K562 (cell line): ENCODE data around the gene AKAIN1. TPM values are rescaled to one million over a fixed set of nuclear protein-coding genes. Genes with fewer than 3 reads are reported as not detected.

Experiments
- ATAC-seq: fragments of 200-7000 bp; cut with Tn5 transposase; 3 replicates; pipeline ENCODE4 v1.9.1; 2020; ENCODE audit warnings: moderate library complexity
- BruUV-seq: library from RNA; stranded (reverse); fragments of 400-500 nt; replicated peaks from 2 replicates; lab custom pipeline; 2021; lab: Mats Ljungman, UMichigan
- CTCF ChIA-PET: fragments of 300-600 bp; formaldehyde crosslinking; extraction: SDS; loops from one replicate; lab custom pipeline; 2021; ENCODE audit warnings: low intra/inter-chr PET ratio; lab: Yijun Ruan, JAX
- POLR2A ChIA-PET: fragments of 300-600, 350-650 bp; sonication (Branson Sonifier 250); formaldehyde crosslinking; extraction: SDS; loops from one replicate; lab custom pipeline; 2021; ENCODE audit warnings: antibody characterized with exemption, inconsistent platforms; lab: Yijun Ruan, JAX
- DNase-seq, 4 experiments: peaks; one replicate each; pipeline versions ENCODE4 v3.0.0 to v3.0.0-alpha.2; 2011 to 2018; ENCODE audit warnings: low spot score in 3 of 4, mixed read lengths in 3 of 4; ENCODE audit errors: extremely low read depth in 1 of 4
- FAIRE-seq: peaks from 2 replicates; lab custom pipeline; 2011; peaks lifted over from hg19 to GRCh38; lab: Jason Lieb, UNC
- H2AFZ ChIP-seq: 2 replicates; pipeline ENCODE4 v1.6.0; 2011; ENCODE audit warnings: low read depth, low read length, control low read depth, inconsistent platforms
- H3K27ac ChIP-seq: fragments of 200-600 bp; 3 replicates; pipeline ENCODE4 v1.8.0; 2011; ENCODE audit warnings: low read depth, mild to moderate bottlenecking, control low read depth, inconsistent platforms, low read length, moderate library complexity, mixed read lengths; ENCODE audit errors: extremely low read depth
- H3K27me3 ChIP-seq, 2 experiments: fragments of 300-600 bp in 1 of 2; 2 replicates in 1 of 2; 3 replicates in 1 of 2; pipeline versions ENCODE4 v1.6.0 to v1.8.0; 2011; ENCODE audit warnings: inconsistent platforms in 2 of 2, low read length in 2 of 2, mild to moderate bottlenecking in 1 of 2, mixed read lengths in 1 of 2, moderate library complexity in 1 of 2; ENCODE audit not compliant: control insufficient read depth in 2 of 2, insufficient read depth in 2 of 2
- H3K36me3 ChIP-seq: fragments of 300-600 bp; 3 replicates; pipeline ENCODE4 v1.8.0; 2011; ENCODE audit warnings: mild to moderate bottlenecking, low read length, inconsistent platforms; ENCODE audit not compliant: control insufficient read depth, insufficient read depth
- H3K4me1 ChIP-seq, 2 experiments: fragments of 200-600 bp in 1 of 2; replicated peaks in 1 of 2; 2 replicates in 1 of 2; 3 replicates in 1 of 2; pipeline versions ENCODE4 v1.5.1 to v1.8.0; 2011; ENCODE audit warnings: inconsistent platforms in 2 of 2, low read length in 2 of 2, mild to moderate bottlenecking in 1 of 2, mixed read lengths in 1 of 2, moderate library complexity in 1 of 2; ENCODE audit not compliant: control insufficient read depth in 2 of 2, insufficient read depth in 2 of 2
- H3K4me2 ChIP-seq: 2 replicates; pipeline ENCODE4 v1.6.1; 2011; ENCODE audit warnings: low read length, control low read depth, inconsistent platforms, mixed read lengths; ENCODE audit not compliant: insufficient read depth
- H3K4me3 ChIP-seq: fragments of 200-600 bp; sonication (generic), shearing (Covaris generic); 2 replicates; pipeline ENCODE4 v1.5.1; 2016; ENCODE audit warnings: control low read depth, inconsistent platforms
- H3K79me2 ChIP-seq: fragments of 200-600 bp; 3 replicates; pipeline ENCODE4 v1.8.0; 2011; ENCODE audit warnings: low read length, inconsistent platforms; ENCODE audit not compliant: control insufficient read depth, insufficient read depth
- H3K9ac ChIP-seq, 2 experiments: 2 replicates each; pipeline versions ENCODE4 v1.6.0 to v1.6.1; 2011; ENCODE audit warnings: low read depth in 2 of 2, low read length in 2 of 2, control low read depth in 1 of 2, inconsistent platforms in 1 of 2, mild to moderate bottlenecking in 1 of 2, mixed read lengths in 1 of 2; ENCODE audit not compliant: insufficient read depth in 1 of 2
- H3K9me1 ChIP-seq: one replicate; pipeline ENCODE4 v1.6.0; 2011; ENCODE audit warnings: inconsistent platforms, mild to moderate bottlenecking, low read length, moderate library complexity; ENCODE audit not compliant: control insufficient read depth, insufficient read depth
- H3K9me3 ChIP-seq: replicated peaks from 2 replicates; pipeline ENCODE4 v1.5.1; 2011; ENCODE audit warnings: low read depth, low read length, inconsistent platforms; ENCODE audit not compliant: control insufficient read depth, insufficient read depth
- H4K20me1 ChIP-seq: replicated peaks from 2 replicates; pipeline ENCODE4 v1.6.1; 2011; ENCODE audit warnings: low read length, inconsistent platforms, mixed read lengths; ENCODE audit not compliant: control insufficient read depth, insufficient read depth
- ELF2 ChIP-seq: fragments of 250-450 bp; sonication (Bioruptor Pico); IDR thresholded peaks from 2 replicates; pipeline ENCODE4 v1.5.0; 2021; ENCODE audit warnings: mild to moderate bottlenecking
- HDAC8 ChIP-seq: fragments of 450-650 bp; IDR thresholded peaks from 2 replicates; pipeline ENCODE4 v1.6.1; 2016; ENCODE audit warnings: mild to moderate bottlenecking, missing genetic modification characterization, moderate library complexity, missing compliant biosample characterization
- HIVEP1 ChIP-seq: fragments of 250-450 bp; sonication (Bioruptor Pico); IDR thresholded peaks from 2 replicates; pipeline ENCODE4 v1.4.0; 2020; ENCODE audit warnings: mild to moderate bottlenecking
- LEF1 ChIP-seq: fragments of 450-650 bp; IDR thresholded peaks from 2 replicates; pipeline ENCODE4 v1.6.1; 2016; ENCODE audit warnings: mild to moderate bottlenecking
- NRF1 ChIP-seq, 2 experiments: fragments of 450-650 bp; IDR thresholded peaks in 1 of 2; conservative IDR thresholded peaks in 1 of 2; 2 replicates each; pipeline ENCODE4 v1.6.1; 2014; ENCODE audit warnings: mild to moderate bottlenecking in 2 of 2
- POLR2B ChIP-seq: fragments of 450-650 bp; IDR thresholded peaks from 2 replicates; pipeline ENCODE4 v1.6.1; 2018; ENCODE audit warnings: low read depth; ENCODE audit not compliant: partially characterized antibody
- PTBP1 ChIP-seq: fragments of 200-400 bp; formaldehyde crosslinking; IDR thresholded peaks from 2 replicates; pipeline ENCODE4 v1.6.1; 2017; ENCODE audit warnings: low read depth, low read length
- SLC30A9 ChIP-seq: fragments of 250-450 bp; sonication (Bioruptor Pico); IDR thresholded peaks from 2 replicates; pipeline ENCODE4 v1.8.0; 2022; ENCODE audit warnings: mild to moderate bottlenecking, moderate library complexity
- TFAP4 ChIP-seq: sonication (generic); formaldehyde crosslinking; IDR thresholded peaks from 2 replicates; pipeline ENCODE4 v1.8.0; 2022; ENCODE audit warnings: missing genetic modification reagents, mild to moderate bottlenecking, moderate library complexity, borderline replicate concordance
- USF1 ChIP-seq: sonication (generic); formaldehyde crosslinking; IDR thresholded peaks from 2 replicates; pipeline ENCODE4 v1.9.0; 2022; ENCODE audit warnings: mild to moderate bottlenecking, missing genetic modification reagents
- ZBTB17 ChIP-seq: fragments of 450-650 bp; formaldehyde crosslinking; IDR thresholded peaks from 2 replicates; pipeline ENCODE4 v1.4.0; 2020; ENCODE audit warnings: mild to moderate bottlenecking
- ZBTB26 ChIP-seq: fragments of 450-650 bp; formaldehyde crosslinking; IDR thresholded peaks from 2 replicates; pipeline ENCODE4 v1.4.0; 2022; ENCODE audit warnings: missing genetic modification characterization
- ZNF12 ChIP-seq: sonication (generic); formaldehyde crosslinking; IDR thresholded peaks from 2 replicates; pipeline ENCODE4 v1.4.0; 2020; ENCODE audit warnings: mild to moderate bottlenecking, missing genetic modification reagents
- WGBS: fragments of 100-300 bp; shearing (Covaris generic); methylation state at CpG from one replicate; pipeline ENCODE4 v1.1.6; 2016; ENCODE audit warnings: low coverage, mixed read lengths; ENCODE audit not compliant: insufficient coverage; ENCODE audit errors: missing lambda C conversion rate; 5-methylcytosine and 5-hydroxymethylcytosine counted together
- in situ Hi-C: fragments of 300-500 bp; cut with MboI; formaldehyde crosslinking; loops from 4 replicates; pipeline ENCODE4 v1.15.0; 2018; ENCODE audit warnings: inconsistent platforms, mixed read lengths
- intact Hi-C: fragments of 100-400 bp; cut with micrococcal nuclease; formaldehyde crosslinking; loops from 2 replicates; pipeline ENCODE4 v1.14.2; 2022
- polyA plus RNA-seq, 8 experiments: library from polyadenylated mRNA; depleted of rRNA in 4 of 8; stranded (reverse) in 5 of 8; unstranded in 3 of 8; fragments of >200 nt; fragmentation: Nextera tagmentation in 2 of 8; fragmentation: Illumina TruSeq in 1 of 8; extraction: Ambion mirVana in 2 of 8; extraction: Trizol in 1 of 8; gene quantifications; 2 replicates each; pipeline versions ENCODE4 v1.2.1 to v1.2.3, GENCODE V29; 2011 to 2014; ENCODE audit warnings: inconsistent platforms in 1 of 8, missing spikeins in 1 of 8
- total RNA-seq, 7 experiments: library from RNA; depleted of rRNA in 6 of 7; stranded (reverse); fragments of >200 nt in 6 of 7; fragmentation: Illumina TruSeq in 2 of 7; extraction: Trizol in 2 of 7; gene quantifications; 2 replicates each; pipeline versions ENCODE4 v1.2.1 to v1.2.3, GENCODE V29; 2011 to 2021; ENCODE audit warnings: low replicate concordance in 1 of 7

AKAIN1 gene
- total and polyA plus RNA-seq, 9 of the 15 experiments (the other 6 are each of a cell fraction or from before 2014, with no cell fraction given) = not detected

GRCh38 chr18:5142131-5142530, 54.9 kb downstream of the AKAIN1 start:
- Histone ChIP-seq H3K36me3 (no peaks in the 10 kb centered on the region), H2AFZ (no peak overlapping the region), H3K4me3 (no peak overlapping the region), H3K4me2 (no peak overlapping the region), H3K4me1 (no peaks in the 10 kb centered on the region), H3K9me3 (no peaks in the 10 kb centered on the region), H4K20me1 (no peaks in the 10 kb centered on the region), H3K9ac (no peak overlapping the region), H3K79me2 (no peaks in the 10 kb centered on the region), H3K27me3 (no peaks in the 10 kb centered on the region), H3K27ac (no peak overlapping the region), H3K9me1 (no peaks in the 10 kb centered on the region)
- no peak for DNase-seq
- no peak for ATAC-seq
- BruUV-seq = no TSS peak
- ChIA-PET POLR2A (no interaction called here), CTCF (no interaction called here)
- intact Hi-C loops (no loop called here), in situ Hi-C loops (no loop called here)
- FAIRE-seq = no peak
- 0% methylated on average over 4 of the region's 4 CpGs for WGBS
- TF ChIP-seq HIVEP1 (CRISPR knock-in tag) (no peak), LEF1 (no peak), TFAP4 (no peak)

- Histone ChIP-seq H4K20me1 (no peaks in the 10 kb centered on the region), H3K4me1 (no peaks in the 10 kb centered on the region), H3K27me3 (no peaks in the 10 kb centered on the region), H3K9ac (no peak overlapping the region), H3K79me2 (no peaks in the 10 kb centered on the region), H3K4me2 (no peak overlapping the region), H3K27ac (no peak overlapping the region), H3K36me3 (no peaks in the 10 kb centered on the region), H3K4me3 (no peak overlapping the region), H3K9me3 (no peaks in the 10 kb centered on the region), H2AFZ (no peak overlapping the region), H3K9me1 (no peaks in the 10 kb centered on the region)
- ChIA-PET POLR2A (no interaction called here), CTCF (no interaction called here)
- WGBS = 0% methylated on average over 2 of the region's 2 CpGs
- intact Hi-C loops (no loop called here), in situ Hi-C loops (no loop called here)
- no peak for DNase-seq
- no TSS peak for BruUV-seq
- ATAC-seq = no peak
- no peak for FAIRE-seq
- TF ChIP-seq USF1 (no peak), NRF1 (conservative IDR thresholded peaks at IDR 0.05 in 1 of 2, IDR thresholded peaks at IDR 0.05 in 1 of 2) (no peak), SLC30A9 (CRISPR knock-in tag) (no peak), ZBTB26 (CRISPR knock-in tag) (no peak), ELF2 (CRISPR knock-in tag) (no peak), POLR2B (no peak), ZNF12 (CRISPR knock-in tag) (no peak), HDAC8 (no peak), ZBTB17 (CRISPR knock-in tag) (no peak), PTBP1 (no peak)
Measured at GRCh38 chr18:5137261-5137660, 59.8 kb downstream of the AKAIN1 start.
